GM19467 (cell line): Measurements from ENCODE around the gene VDAC1.
"Not testable (repeated sequence)": the region's sequence is repeated elsewhere in the genome, so short reads cannot be mapped to it uniquely, and the experiment has no call there.

ENCODE experiments used
- ATAC-seq: cut with Tn5 transposase; IDR thresholded peaks from one replicate; pipeline ENCODE4 v1.9.1; 2021; ENCODE audit warnings: mild to moderate bottlenecking, moderate library complexity; ENCODE audit not compliant: unreplicated experiment

The VDAC1 gene

GRCh38 chr5:134004626-134005416, at the start of gene VDAC1:
TSS of gene VDAC1 (minus strand) at chr5:134004975. CDS start at chr5:133993012, 11,963 bp downstream.
- ATAC-seq, result peak; percentile 70

DNA sequence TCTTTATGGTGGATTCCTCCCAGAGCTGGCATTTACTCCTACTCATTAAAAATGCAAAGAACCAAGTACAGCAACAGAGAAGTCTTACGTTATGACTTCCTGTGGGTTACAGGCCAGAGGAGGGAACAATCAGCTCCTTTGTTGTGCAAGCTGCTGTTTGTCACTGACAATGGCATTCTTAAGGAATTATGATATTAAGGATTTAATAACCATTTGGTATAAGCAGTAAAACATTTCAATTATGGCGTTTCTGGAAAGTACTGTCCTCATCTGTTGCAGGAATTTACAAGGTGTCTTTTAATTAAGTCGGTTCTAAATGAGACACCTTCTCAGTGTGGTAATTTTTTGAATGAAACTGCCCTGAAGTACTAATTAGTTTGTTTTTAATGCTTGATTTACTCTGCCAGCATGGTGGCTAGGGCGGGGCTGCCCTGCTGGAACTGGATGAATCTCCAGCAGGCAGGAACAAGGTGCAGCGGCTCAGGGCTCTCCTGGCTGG, 49.1 kb upstream of the VDAC1 start:
- ATAC-seq, result no peak

DNA sequence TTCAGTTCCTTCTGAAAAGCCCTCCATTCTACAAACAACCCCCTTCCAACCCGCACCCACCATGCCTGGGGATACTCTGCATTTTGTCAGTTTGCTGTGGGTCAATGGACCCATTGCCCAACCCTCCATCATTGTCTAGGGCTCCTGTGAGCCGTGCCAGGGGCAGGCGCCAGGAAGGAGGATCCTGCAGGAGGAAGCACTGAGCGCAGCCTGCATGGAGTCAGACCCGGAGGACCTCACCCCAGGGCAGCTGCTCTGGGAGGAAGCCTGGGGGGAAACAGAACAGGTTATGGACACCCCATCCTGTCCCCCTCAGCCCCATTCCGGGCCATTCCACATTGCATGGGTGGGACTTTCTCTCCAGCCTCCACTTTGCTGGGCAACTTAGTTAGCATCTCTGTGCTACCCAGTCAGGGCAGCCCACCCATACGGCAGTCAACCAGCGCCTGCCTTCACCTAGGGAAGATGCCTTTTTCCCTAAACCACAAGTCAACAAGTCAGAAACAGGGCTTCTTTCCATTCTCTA, 48.6 kb upstream of the VDAC1 start:
- no peak for ATAC-seq

- ATAC-seq, result no peak
Observed at GRCh38 chr5:134051305-134051704, 46.5 kb upstream of the VDAC1 start.

GRCh38 chr5:134048864-134049263, 44.1 kb upstream of the VDAC1 start:
- ATAC-seq, result no peak

- ATAC-seq, result no peak
Observed at GRCh38 chr5:134047687-134048056, 42.9 kb upstream of the VDAC1 start.

GRCh38 chr5:134046801-134047686, 42.3 kb upstream of the VDAC1 start:
- ATAC-seq, result no peak

- ATAC-seq, result no peak
Observed at GRCh38 chr5:134046330-134046729, 41.6 kb upstream of the VDAC1 start.

DNA sequence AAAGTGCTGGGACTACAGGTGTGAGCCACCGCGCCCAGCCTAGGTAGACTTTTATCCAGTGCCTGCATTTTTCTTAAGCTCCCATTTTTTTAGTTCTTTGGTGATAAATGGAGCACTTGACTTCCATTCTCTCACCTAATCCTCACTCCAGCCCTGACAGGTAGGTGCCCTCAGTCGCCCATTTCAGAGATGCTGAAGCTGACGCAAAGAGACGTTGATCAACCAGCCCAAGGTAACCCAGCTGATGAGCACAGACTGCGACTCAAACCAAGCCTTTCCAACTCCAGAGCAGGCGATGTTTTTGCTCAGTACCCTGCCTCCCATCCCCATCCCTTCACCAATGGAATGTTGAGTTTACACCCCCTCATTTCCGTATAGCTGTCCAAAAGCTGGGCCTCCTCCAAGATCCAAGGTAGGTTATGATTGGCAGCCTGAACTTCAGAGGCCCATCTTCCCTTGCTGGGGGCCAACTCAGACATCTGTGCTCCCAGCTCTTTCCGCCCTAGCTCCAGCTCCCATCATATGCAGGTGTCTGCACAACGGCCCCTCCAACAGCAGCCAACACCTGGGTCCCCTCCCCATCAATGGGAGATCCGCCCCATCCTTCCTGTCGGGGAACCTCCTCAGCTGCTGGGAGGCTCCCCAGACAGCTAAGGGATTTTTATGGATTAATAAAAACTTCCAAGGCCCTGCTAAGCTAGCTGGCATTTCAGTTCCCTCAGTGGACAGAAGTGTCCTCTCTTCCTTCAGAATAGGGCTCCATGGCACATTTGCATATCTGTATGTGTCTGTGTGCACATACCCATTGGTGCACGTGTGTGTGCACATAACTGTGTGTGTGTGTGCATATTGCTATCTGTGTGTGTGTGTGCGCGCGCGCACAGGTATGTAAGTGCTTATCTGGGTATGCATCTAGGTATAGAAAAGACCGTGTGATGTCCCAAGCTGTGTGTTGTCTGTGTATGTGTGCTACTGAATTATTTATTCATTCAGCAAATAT, 39.3 kb upstream of the VDAC1 start:
- no peak for ATAC-seq

DNA sequence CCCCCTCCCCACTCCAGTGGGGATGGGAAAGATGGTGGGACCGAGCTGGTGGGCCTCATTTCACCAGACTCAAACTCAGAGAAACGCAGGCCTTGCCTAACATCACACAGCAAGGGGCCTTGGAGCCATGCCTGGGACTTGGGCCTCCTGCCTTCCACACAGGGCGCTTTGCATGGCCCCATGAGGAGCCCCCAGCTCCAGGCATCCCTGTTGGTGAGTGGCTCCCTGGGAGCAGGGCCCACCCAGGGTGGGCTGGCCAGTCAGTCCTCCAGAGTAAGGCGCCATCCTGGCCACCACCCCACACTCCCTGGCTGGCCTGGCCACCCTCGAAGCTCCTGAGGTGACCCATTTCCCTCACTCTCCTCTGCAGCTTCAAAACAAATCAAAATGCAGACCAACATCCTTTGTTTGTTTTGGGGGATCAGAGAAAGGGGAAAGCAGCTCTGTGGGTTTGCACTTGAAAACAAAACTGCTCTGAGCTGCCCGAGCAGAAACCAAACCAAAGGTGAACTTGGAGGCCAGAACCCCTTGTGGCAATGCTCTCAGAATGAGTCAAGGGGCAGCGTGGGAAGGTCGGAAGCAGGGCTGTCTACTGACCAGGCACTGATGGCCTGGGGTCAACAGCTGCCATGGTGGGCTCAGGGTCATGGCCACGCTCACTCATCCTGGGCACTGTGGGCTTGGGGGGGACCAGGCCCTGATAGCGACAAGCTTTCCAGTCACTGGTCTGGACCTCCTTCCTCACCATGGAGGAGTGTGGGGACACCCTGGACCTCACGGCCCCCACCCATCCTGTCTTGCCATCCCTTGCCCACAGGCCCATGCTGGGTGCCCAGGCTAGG, 37.0 kb upstream of the VDAC1 start:
- no peak for ATAC-seq

DNA sequence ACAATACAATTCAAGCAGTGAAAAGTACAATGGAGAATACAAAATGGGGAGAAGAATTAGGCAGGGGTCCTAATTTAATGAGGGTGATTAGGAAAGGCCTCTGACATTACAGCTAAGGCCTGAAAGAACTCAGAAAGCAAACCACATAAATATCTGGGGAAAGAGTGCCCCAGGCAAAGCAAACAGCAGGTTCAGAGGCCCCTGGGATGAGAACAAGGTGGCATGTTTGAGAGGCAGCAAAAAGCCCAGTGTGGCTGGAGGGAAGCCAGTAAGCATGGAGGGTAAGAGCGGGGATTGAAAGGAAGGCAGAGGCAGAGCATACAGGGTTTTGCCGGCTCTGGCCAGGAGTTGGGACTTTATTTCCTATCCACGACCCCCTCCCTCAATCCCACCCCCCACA, 33.4 kb upstream of the VDAC1 start:
- no peak for ATAC-seq

- ATAC-seq, result no peak
Observed at GRCh38 chr5:134037160-134037559, 32.4 kb upstream of the VDAC1 start.

DNA sequence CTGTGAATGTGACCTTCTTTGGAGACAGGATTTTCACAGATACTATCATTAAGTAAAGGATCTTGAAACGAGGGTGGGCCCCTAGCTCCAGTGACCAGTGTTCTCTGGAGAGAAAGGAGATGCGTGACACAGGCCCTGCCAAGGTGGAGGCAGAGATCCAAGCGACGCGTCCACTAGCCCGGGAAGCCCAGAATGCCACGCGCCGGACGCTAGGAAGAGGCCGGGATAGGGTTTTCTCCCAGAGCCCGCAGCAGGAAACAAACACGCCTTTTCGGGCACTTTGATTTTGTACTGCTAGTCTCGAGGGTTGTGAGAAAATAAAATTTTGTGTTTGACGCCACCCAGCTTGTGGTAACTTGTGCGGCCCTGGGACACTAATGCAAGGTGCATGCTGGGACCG, 29.6 kb upstream of the VDAC1 start:
- ATAC-seq, result no peak

DNA sequence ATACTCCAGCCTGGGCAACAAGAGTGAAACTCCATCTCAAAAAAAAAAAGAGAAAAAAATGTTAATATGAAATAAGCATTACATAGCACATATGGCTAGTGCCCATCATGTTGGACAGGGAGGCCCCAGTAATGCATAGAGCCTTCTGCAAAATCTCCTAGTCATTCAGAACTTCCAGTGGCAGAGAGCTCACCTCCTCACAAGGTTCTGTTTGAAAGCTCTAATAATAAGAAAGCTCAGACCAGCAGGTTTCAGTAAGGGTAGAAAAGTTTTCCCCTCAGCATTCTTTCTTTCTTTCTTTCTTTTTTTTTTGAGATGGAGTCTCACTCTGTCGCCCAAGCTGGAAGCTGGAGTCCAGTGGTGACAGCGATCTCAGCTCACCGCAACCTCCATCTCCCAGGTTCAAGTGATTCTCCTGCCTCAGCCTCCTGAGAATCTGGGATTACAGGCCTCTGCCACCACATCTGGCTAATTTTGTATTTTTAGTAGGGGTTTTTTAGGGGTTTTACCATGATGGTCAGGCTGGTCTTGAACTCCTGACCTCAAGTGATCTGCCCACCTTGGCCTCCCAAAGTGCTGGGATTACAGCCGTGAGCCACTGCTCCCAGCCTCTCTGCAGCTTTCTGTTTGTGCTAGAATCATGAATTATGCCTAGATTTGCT, 25.7 kb upstream of the VDAC1 start:
- not testable (repeated sequence) for ATAC-seq

GRCh38 chr5:134029156-134029555, 24.4 kb upstream of the VDAC1 start:
- ATAC-seq, result no peak

- no peak for ATAC-seq
Observed at GRCh38 chr5:134028496-134028895, 23.7 kb upstream of the VDAC1 start.

DNA sequence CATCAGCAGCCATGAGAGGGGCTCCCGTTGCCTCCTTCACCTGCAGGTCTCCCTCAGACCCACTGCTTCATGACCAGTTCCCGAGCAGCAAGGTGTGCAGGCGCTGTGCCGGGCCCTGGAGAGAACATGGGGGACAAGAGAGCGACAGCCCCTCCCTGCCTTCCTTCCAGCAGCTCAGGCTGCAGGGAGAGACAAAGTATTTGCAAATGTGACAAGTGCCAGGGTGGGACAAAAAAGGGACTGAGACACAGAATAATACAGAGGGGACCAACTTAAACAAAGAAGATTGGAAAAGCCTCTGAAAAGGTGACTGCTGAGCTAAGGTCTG, 22.5 kb upstream of the VDAC1 start:
- no peak for ATAC-seq

DNA sequence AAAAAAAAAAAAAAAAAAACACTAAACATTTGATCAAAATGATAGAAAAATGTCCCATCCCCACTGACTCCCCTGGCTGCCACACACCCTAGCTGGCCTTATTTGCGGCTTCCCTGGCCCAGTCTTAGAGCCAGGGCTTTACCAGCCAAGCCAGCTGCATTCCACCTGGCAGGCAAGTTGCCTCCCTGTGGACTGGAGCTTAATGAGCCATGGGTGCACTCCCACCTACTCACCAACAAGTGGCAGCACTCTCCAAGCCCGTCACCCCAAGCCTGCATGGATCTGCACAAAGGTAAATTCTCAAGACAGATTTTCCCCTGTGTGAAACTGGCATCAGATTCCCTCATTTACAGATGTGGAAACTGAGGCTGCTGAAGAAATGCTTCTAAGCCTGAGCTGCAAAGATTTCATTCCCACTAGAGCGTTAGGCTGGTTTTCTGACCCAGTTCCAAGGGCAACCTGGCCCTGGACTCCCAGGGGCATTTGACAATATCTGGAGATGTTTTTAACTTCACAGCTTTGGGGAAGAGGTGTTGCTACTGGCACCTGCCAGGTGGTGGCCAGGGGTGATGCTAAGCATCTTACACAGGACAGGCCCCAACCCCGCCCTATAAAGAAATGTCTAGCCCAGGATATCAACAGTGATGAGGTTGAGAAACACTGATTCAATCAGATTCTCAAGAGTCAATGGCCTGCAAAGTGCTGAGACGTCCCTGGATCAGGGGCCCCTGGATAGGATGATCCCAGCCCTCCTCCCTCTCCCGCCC, 21.9 kb upstream of the VDAC1 start:
- ATAC-seq, result peak; percentile 55
